Tongue (tissue), 2 donors: ENCODE data around the gene FAM110A. TPM values are rescaled to one million over a fixed set of nuclear protein-coding genes. Genes with fewer than 3 reads are reported as not detected.
A peak's percentile ranks its signal among the peaks of the same experiment; 100 is the strongest.

Source experiments
- DNase-seq: peaks from one replicate; pipeline ENCODE4 v3.0.0-alpha.2; 2015
- total RNA-seq: library from RNA; depleted of rRNA; stranded (reverse); fragments of >200 nt; gene quantifications from one replicate; pipeline ENCODE4 v1.2.3, GENCODE V29; 2014

Gene FAM110A
- total RNA-seq, 1 donor from 2014 or later: 4.9 TPM

DNA sequence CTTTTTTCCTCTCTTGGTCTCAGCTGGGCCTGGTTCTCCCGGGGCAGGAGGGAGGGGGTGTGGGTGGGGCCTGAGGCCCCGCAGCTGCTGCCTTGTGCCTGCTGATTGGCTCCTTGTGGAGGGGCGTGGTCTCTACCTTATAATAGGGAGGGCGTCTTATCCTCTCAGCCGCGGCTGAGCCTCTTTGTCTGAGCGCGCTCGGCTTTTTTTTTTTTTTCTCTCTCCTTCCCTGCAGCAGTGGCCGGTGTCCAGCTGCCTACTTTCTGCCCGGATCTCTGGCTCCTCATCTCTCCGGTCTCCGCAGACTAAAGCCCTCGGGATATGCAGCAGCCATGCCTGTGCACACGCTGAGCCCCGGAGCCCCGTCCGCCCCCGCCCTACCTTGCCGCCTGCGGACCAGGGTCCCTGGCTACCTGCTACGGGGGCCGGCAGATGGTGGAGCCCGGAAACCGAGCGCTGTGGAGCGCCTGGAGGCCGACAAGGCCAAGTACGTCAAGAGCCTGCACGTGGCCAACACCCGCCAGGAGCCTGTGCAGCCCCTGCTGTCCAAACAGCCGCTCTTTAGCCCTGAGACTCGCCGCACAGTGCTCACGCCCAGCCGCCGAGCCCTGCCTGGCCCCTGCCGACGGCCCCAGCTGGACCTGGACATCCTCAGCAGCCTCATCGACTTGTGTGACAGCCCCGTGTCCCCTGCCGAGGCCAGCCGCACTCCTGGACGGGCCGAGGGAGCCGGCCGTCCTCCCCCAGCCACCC lies 11.1 kb downstream of the FAM110A start:
- DNase-seq: peak; percentile 96

DNA sequence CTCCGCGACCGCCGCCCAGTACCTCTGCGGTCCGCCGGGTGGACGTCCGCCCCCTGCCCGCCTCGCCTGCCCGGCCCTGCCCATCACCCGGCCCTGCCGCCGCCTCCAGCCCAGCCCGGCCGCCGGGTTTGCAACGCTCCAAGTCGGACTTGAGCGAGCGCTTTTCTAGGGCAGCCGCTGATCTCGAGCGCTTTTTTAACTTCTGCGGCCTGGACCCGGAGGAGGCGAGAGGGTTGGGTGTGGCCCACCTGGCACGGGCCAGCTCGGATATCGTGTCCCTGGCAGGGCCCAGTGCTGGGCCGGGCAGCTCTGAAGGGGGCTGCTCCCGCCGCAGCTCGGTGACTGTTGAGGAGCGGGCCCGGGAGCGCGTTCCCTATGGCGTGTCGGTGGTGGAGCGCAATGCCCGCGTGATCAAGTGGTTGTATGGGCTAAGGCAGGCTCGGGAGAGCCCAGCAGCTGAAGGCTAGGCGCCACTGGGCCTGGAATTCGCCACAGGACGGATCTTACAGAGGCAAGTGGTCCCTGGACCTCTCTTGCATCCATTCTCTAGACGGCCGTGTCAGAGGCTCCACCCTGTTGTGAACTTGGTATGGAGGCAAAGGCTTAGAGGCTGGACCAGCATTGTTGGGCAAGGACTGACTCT lies 11.8 kb downstream of the FAM110A start:
- DNase-seq: peak; percentile 40

DNA sequence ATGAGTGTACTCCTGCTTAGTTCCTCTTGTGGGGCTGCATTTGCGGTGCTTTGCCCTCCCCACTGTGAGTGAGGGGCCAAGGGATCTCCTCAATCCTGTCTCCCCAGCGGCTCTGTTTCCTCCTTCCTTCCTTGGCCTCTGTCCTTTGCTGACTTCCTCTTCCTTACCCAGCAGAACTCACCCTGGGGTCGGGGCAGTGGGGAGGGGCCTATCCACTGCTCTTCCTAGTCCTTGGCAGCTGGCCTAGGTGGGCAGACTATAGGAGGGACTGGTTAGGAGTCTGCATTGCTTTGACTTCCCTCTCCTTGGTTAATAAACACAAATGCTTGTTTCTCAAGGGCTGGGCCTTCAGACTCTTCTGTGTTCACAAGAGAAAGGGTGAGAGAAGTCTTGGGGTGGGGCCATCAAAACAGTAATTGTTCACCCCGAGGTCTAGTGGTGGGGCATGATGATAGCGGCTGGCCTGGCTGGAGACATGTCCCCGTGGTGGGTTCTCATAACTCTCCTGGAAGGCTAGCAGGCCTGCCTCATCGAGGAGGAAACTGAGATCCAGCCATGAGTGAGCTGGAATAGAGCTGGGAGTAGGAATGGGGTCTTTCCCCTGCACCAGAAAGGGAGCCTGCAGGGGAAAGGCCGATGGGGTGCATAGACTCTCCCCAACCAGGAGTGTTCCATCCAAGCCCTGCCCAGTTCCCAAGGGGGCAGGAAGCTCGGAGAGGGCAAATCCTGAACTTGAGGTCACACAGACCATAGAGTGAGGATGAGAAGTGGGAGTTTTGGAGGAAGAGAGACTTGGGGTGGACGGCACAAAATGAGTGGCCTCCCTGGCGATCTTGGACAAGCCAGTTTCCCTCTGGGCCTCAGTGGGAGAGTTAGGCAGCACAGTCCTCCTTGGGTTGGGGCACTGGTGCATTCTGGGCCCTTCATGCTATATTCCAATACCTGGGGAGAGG lies 12.7 kb downstream of the FAM110A start:
- no peak for DNase-seq

DNA sequence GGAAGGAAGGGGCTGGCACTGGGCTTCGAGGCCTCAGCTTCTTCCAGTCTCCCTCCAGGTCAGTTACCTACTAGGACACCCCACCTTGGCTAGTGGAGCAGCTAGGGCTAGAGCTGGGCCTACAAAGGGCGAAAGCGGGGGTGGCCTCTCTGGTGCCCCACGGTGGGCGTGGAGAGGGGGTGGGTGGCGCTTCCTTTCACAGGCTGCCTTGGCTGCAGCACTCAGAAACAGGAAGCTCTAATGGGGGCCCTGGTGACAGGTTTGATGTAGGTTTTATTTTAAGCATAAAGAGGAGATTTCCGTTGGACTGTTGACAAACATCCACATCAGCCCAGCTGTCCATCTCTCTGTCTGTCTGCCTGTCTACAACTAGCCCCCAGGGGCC lies 13.4 kb downstream of the FAM110A start:
- no peak for DNase-seq

DNA sequence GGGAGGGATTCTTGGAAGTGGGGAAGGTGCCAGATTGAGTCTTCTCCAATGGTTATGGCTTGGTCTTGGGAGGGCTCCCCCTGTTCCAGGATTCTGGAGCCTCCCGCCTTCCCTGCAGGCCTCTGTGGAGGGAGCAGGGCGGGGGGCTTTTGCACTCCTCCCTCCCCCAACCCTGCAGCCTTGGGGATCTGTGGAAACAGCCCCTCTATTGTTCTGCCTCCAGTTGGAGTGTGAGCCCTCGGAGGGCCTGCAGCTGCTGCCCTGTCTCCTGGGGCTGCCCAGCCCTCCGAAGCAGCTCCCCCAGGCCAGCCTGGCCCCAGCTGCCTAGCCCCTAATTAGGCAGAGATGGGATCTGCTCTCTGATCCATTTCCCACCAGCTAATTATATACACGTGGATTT lies 14.7 kb downstream of the FAM110A start:
- peak; percentile 84 for DNase-seq

DNA sequence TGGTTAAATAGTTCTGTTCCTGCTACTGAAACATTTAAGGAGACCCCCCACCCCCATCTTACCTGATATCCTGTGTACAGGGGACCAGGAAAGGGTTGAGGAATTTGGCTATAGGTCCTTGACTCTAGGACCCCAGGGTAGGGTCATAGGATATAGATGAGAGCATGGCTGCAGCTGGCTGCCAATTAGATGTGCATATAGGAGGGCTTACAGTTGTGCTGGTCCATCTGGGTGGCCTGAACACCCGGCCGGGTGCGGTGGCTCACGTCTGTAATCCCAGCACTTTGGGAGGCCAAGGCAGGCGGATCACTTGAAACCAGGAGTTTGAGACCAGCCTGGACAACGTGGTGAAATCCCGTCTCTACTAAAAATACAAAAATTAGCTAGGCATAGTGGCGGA lies 15.2 kb downstream of the FAM110A start:
- DNase-seq: peak; percentile 72

DNA sequence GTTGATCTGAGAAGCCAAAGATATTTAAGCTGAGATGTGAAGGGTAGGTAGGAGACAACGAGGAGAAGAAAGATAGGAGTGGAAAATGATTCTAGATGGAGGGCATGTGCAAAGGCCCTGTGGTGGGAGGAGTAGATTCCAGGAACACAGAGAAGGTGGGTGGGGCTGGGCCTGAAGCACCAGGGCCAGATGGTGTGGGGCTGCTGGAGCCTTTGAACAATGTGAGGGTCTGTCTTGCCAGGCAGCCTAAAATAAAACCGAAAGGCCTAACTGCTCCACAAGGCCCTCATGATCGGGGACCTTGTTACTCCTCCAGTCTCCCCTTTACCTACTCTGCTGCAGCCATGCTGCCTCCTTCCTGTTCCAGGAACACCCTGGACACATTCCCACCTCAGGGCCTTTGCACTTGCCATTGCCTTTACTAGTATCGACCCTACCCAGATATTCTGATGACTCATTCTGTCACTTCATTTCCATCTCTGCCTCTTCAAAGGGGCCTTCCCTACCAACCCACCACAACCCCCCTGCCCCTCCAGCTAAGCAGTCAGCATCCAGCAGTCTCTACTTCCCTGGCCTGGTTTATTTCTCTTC lies 20.0 kb downstream of the FAM110A start:
- no peak for DNase-seq

DNA sequence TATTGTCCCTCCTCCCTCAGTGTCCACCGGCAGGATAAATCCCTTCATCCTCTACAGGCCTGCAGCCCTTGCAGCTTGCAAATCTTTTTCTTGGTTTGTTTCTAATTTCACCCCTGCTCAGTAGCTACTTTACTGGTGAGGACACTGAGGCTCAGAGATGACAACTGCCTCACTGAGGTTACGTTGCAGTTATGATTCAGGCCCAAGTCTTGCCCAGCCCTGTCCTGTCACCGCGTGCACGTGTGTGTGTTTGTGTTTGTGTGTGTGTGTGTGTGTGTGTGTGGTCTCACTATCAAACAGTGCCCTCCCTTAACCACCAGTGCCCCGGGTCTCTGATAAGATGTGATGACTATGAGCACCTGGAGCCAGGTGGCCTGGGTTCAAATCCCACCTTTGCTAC lies 21.1 kb downstream of the FAM110A start:
- no peak for DNase-seq

GRCh38 chr20:855466-856360 lies 22.2 kb downstream of the FAM110A start:
- no peak for DNase-seq

- DNase-seq: no peak
Measured at GRCh38 chr20:856361-856775, 22.9 kb downstream of the FAM110A start.

- no peak for DNase-seq
Measured at GRCh38 chr20:858011-858410, 24.5 kb downstream of the FAM110A start.

- DNase-seq: no peak
Measured at GRCh38 chr20:859751-860231, 26.3 kb downstream of the FAM110A start.

DNA sequence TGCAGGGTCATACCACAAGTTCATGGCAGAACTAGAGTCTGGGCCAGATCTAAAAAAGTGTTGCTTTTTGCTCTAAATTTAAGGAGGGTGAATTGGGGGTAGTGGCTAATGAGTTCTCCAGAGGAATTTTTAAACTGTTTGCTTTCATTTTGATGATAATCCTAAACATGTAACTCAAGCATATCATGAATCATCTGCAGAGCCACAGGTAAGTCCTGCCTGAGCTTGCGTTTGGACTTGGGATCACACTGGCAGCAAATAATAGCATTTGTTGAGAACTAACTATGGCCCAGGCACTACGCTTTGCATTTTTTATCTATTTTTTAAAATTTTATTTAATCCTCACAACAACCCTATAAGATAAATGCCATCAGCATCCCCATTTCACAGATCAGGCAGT lies 27.4 kb downstream of the FAM110A start:
- DNase-seq: no peak

- no peak for DNase-seq
Measured at GRCh38 chr20:865440-865839, 31.9 kb downstream of the FAM110A start.

DNA sequence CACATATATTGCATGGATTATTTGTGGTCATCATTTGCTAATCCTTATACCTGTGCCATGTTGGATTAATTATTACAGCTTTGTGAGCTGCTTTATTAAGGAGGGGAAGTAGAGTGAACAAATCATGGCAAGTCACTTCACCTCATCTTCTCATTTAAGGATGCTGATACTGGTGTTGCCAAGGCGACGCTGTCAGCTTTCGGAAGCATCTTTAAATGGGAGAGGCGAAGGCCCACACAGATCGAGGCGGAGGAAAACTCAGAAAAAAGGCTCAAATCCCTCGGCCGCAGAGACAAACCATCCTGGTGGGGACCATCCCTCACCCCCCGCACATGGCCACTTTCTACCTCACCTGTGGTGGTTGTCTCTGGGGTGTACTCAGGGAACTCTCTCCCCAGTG lies 34.8 kb downstream of the FAM110A start:
- no peak for DNase-seq

DNA sequence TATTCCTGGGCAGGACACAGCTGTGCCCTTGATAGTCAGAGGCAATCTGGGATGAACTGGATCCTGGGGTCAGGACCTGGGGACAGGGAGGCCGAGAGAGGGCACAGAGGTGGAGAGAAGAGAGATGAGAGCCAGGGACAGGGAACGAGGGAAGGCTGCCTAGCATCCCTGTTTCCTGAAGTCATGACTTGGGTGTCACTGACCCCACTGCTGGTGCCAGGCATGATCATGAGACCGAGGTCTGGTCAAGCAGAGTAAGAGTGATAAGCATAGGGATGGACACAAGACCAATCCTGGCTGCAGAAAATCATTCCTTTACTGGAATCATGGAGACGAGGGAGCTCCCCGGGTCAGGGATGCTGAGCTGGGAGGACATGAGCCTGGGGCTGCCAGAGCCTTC lies 36.1 kb downstream of the FAM110A start:
- DNase-seq: no peak

DNA sequence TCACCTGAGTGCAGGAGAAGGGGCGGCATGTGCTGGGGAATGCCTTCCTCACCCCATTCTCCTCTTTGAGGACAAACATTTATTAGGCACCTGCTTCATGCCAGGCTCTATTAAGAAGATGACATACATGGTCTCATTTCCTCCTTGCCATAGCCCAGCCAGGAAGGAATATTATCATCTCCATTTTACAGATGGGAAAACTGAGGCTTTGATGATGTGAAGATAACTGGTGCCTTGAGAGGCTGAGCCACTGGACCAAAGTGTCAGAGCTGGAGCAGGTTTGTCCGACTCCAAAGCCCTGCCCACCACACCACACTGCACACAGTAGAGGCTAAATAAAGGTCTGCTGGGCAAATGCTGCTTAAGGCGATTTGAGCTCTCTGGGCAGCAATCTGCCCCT lies 37.2 kb downstream of the FAM110A start:
- DNase-seq: no peak

DNA sequence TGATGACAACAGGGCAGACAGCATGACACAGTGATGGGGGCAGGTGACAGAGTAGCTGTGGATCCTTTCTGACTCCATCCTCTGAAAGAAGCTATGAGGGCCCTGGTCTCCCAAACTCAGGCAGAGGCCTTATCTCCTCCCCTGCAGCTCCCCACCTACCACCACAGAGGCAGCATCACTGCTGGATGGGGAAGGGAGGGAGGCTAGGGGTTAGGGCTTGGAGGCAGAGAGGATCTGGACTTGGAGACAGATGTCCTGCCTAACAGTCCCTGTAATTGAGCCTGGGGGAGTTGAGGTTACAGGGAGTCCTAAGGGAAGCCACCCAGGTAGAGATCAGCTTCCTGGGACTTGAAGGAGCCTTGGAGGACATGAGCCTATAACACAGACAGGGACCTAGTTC lies 37.9 kb downstream of the FAM110A start:
- no peak for DNase-seq

GRCh38 chr20:871948-872347 lies 38.4 kb downstream of the FAM110A start:
- DNase-seq: no peak

GRCh38 chr20:872855-873520 lies 39.5 kb downstream of the FAM110A start:
- no peak for DNase-seq
